ENCODE data around the gene GPC5.
A peak's percentile ranks its signal among the peaks of the same experiment; 100 is the strongest.
"Not testable (repeated sequence)": the region's sequence is repeated elsewhere in the genome, so short reads cannot be mapped to it uniquely, and the experiment has no call there.

GPC5 gene

GRCh38 chr13:91370501-91370900 is 27.9 kb upstream of the GPC5 start:
- no peak for DNase-seq

- no peak for DNase-seq
Measured at GRCh38 chr13:91372911-91373310, 25.5 kb upstream of the GPC5 start.

- no peak for DNase-seq
Measured at GRCh38 chr13:91375116-91375729, 23.2 kb upstream of the GPC5 start.

GRCh38 chr13:91381371-91381770 is 17.1 kb upstream of the GPC5 start:
- no peak for DNase-seq

GRCh38 chr13:91383836-91384235 is 14.6 kb upstream of the GPC5 start:
- DNase-seq = no peak

- no peak for DNase-seq
Measured at GRCh38 chr13:91384896-91385295, 13.5 kb upstream of the GPC5 start.

- DNase-seq = no peak
Measured at GRCh38 chr13:91389186-91389585, 9.2 kb upstream of the GPC5 start.

- DNase-seq = no peak
Measured at GRCh38 chr13:91397595-91397994, 826 bp upstream of the GPC5 start.

GRCh38 chr13:91399189-91400062 is 1.0 kb downstream of the GPC5 start:
- no peak for DNase-seq

- no peak for DNase-seq
Measured at GRCh38 chr13:91400063-91400399, 1.6 kb downstream of the GPC5 start.

GRCh38 chr13:91400671-91401070 is 2.2 kb downstream of the GPC5 start:
- DNase-seq = no peak

GRCh38 chr13:91401920-91402319 is 3.5 kb downstream of the GPC5 start:
- DNase-seq = no peak

GRCh38 chr13:91405240-91405639 is 6.8 kb downstream of the GPC5 start:
- DNase-seq = no peak

GRCh38 chr13:91406619-91407018 is 8.2 kb downstream of the GPC5 start:
- peak; percentile 10 to 19 for DNase-seq

- DNase-seq = no peak
Measured at GRCh38 chr13:91408971-91409370, 10.6 kb downstream of the GPC5 start.

GRCh38 chr13:91416579-91416978 is 18.2 kb downstream of the GPC5 start:
- DNase-seq = not testable (repeated sequence)

- DNase-seq = no peak
Measured at GRCh38 chr13:91417660-91418325, 19.4 kb downstream of the GPC5 start.

GRCh38 chr13:91426913-91427312 is 28.5 kb downstream of the GPC5 start:
- DNase-seq = no peak

- DNase-seq = not testable (repeated sequence)
Measured at GRCh38 chr13:91438674-91439073, 40.3 kb downstream of the GPC5 start.

- no peak for DNase-seq
Measured at GRCh38 chr13:91450913-91451312, 52.5 kb downstream of the GPC5 start.

GRCh38 chr13:91454666-91455065 is 56.2 kb downstream of the GPC5 start:
- no peak for DNase-seq

- no peak for DNase-seq
Measured at GRCh38 chr13:91456837-91457236, 58.4 kb downstream of the GPC5 start.

GRCh38 chr13:91459485-91459884 is 61.1 kb downstream of the GPC5 start:
- no peak for DNase-seq

- no peak for DNase-seq
Measured at GRCh38 chr13:91464336-91464735, 65.9 kb downstream of the GPC5 start.
